Lung (tissue), 12 donors: Measurements from ENCODE around the gene GAMT. TPM values are rescaled to one million over a fixed set of nuclear protein-coding genes. Genes with fewer than 3 reads are reported as not detected.

Source experiments
- ATAC-seq: fragments of 200-7000 bp; cut with Tn5 transposase; one replicate; pipeline ENCODE4 v1.9.1; 2020; ENCODE audit warnings: moderate number of reproducible peaks; ENCODE audit not compliant: insufficient read depth, low FRiP score
- DNase-seq, 3 donors: peaks; one replicate each; pipeline ENCODE4 v3.0.0-alpha.2; 2013 to 2017
- H3K27ac ChIP-seq, 2 donors: one replicate each; pipeline ENCODE4 v1.5.1; 2013; ENCODE audit warnings: mild to moderate bottlenecking in 2 of 2, moderate library complexity in 2 of 2, control low read depth in 1 of 2, inconsistent platforms in 1 of 2, low read depth in 1 of 2, low read length in 1 of 2
- H3K27me3 ChIP-seq, 3 donors: one replicate each; pipeline ENCODE4 v1.5.1; 2013; ENCODE audit warnings: low read length in 2 of 3; ENCODE audit not compliant: control insufficient read depth in 3 of 3, insufficient read depth in 3 of 3
- H3K36me3 ChIP-seq, 4 donors: one replicate each; pipeline ENCODE4 v1.5.1; 2013; ENCODE audit warnings: low read length in 4 of 4, mild to moderate bottlenecking in 1 of 4, moderate library complexity in 1 of 4; ENCODE audit not compliant: control insufficient read depth in 4 of 4, insufficient read depth in 4 of 4
- H3K4me1 ChIP-seq, 5 donors: one replicate each; pipeline ENCODE4 v1.5.1; 2013; ENCODE audit warnings: low read length in 5 of 5, mild to moderate bottlenecking in 2 of 5, moderate library complexity in 1 of 5; ENCODE audit not compliant: control insufficient read depth in 5 of 5, insufficient read depth in 5 of 5
- H3K4me3 ChIP-seq: one replicate; pipeline ENCODE4 v1.5.1; 2013; ENCODE audit warnings: mild to moderate bottlenecking, control low read depth, moderate library complexity
- H3K9ac ChIP-seq, 2 donors: one replicate each; pipeline ENCODE4 v1.5.1; 2013; ENCODE audit warnings: low read length in 2 of 2, control low read depth in 1 of 2; ENCODE audit not compliant: insufficient read depth in 1 of 2
- H3K9me3 ChIP-seq, 4 donors: one replicate each; pipeline ENCODE4 v1.5.1; 2013; ENCODE audit warnings: low read length in 3 of 4, mild to moderate bottlenecking in 1 of 4, moderate library complexity in 1 of 4; ENCODE audit not compliant: control insufficient read depth in 4 of 4, insufficient read depth in 3 of 4
- WGBS, 2 donors: extraction: QIAGEN DNeasy Blood & Tissue Kit; methylation state at CpG; one replicate each; pipeline ENCODE4 v1.1.7; 2013; 5-methylcytosine and 5-hydroxymethylcytosine counted together
- polyA plus RNA-seq, 2 donors: library from polyadenylated mRNA; stranded (reverse); fragments of 200-250 nt; gene quantifications; one replicate each; pipeline ENCODE4 v1.2.1, GENCODE V29; 2013
- total RNA-seq, 2 donors: library from RNA; depleted of rRNA in 1 of 2; stranded (reverse); fragments of >200 nt in 1 of 2; gene quantifications; one replicate each; pipeline ENCODE4 v1.2.1, GENCODE V29; 2014 to 2021
- TF ChIP-seq, protein P1 (sequence below): IDR thresholded peaks from 2 replicates; pipeline ENCODE4 v1.5.1; 2012; ENCODE audit warnings: mild to moderate bottlenecking; ENCODE audit errors: control extremely low read depth, extremely low read depth
- donor health status: control.
- donor health status: control.
- donor health status: Bipolar disorder and iron deficiency.
- donor health status: healthy.
- donor health status: DM: yes; HTN: yes; CAD: no.

Gene GAMT
- total and polyA plus RNA-seq, 4 donors = 2.9 to 8.6 (median 7.3) TPM

DNA sequence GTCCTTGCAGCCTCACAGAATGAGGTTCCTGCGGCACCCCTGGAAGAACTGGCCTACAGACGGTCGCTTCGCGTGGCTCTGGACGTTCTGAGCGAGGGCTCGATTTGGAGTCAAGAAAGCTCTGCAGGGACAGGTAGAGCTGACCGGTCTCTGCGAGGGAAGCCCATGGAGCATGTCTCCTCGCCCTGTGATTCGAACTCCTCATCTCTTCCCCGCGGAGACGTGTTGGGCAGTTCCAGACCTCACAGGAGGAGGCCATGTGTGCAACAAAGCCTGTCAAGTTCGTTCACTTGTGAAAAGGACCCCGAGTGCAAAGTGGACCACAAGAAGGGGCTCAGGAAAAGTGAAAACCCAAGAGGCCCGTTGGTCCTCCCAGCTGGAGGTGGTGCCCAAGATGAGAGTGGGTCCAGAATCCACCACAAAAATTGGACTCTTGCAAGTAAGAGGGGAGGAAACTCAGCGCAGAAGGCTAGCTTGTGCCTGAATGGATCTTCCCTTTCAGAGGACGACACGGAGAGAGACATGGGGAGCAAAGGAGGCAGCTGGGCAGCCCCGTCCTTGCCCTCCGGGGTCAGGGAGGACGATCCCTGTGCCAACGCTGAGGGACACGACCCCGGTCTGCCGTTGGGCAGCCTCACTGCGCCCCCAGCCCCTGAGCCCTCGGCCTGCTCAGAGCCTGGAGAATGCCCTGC, 41.1 kb downstream of the GAMT start:
- Histone ChIP-seq H3K9ac (no peak overlapping the region), H3K36me3 (peaks cover 3 to 48% (median 41%) of the 10 kb centered on the region in 4 donors), H3K27ac (peak overlapping the region in 1 of 2 donors; percentile 79), H3K27me3 (no peaks in the 10 kb centered on the region), H3K4me1 (peaks cover 0 to 46% (median 17%) of the 10 kb centered on the region in 5 donors), H3K4me3 (no peak overlapping the region), H3K9me3 (no peaks in the 10 kb centered on the region)
- 84 to 92% methylated on average over 30 of the region's 30 CpGs for WGBS, 2 donors
- DNase-seq (no peak), ATAC-seq (no peak)
- TF ChIP-seq, protein P1, sequence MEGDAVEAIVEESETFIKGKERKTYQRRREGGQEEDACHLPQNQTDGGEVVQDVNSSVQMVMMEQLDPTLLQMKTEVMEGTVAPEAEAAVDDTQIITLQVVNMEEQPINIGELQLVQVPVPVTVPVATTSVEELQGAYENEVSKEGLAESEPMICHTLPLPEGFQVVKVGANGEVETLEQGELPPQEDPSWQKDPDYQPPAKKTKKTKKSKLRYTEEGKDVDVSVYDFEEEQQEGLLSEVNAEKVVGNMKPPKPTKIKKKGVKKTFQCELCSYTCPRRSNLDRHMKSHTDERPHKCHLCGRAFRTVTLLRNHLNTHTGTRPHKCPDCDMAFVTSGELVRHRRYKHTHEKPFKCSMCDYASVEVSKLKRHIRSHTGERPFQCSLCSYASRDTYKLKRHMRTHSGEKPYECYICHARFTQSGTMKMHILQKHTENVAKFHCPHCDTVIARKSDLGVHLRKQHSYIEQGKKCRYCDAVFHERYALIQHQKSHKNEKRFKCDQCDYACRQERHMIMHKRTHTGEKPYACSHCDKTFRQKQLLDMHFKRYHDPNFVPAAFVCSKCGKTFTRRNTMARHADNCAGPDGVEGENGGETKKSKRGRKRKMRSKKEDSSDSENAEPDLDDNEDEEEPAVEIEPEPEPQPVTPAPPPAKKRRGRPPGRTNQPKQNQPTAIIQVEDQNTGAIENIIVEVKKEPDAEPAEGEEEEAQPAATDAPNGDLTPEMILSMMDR = no peak

DNA sequence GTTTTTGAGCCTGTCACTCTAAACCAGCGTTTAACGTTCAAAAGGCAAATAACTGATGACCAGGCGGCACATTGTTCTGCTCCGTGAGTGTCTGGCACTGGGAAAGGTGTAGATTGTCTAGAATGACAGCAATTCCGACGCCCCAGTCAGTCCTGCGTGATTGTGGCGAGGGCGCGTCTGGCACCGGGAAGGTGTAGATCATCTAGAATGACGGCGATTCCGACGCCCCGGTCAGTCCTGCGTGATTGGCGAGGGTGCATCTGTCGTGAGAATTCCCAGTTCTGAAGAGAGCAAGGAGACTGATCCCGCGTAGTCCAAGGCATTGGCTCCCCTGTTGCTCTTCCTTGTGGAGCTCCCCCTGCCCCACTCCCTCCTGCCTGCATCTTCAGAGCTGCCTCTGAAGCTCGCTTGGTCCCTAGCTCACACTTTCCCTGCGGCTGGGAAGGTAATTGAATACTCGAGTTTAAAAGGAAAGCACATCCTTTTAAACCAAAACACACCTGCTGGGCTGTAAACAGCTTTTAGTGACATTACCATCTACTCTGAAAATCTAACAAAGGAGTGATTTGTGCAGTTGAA, 43.7 kb downstream of the GAMT start:
- WGBS, 2 donors = 90 to 93% methylated on average over 24 of the region's 24 CpGs
- no peak for ATAC-seq
- TF ChIP-seq, protein P1 = no peak
- Histone ChIP-seq H3K4me1 (peaks cover 0 to 49% (median 17%) of the 10 kb centered on the region in 5 donors), H3K27ac (no peak overlapping the region), H3K4me3 (no peak overlapping the region), H3K9me3 (no peaks in the 10 kb centered on the region), H3K27me3 (no peaks in the 10 kb centered on the region), H3K36me3 (peaks cover 0 to 34% (median 28%) of the 10 kb centered on the region in 4 donors), H3K9ac (no peak overlapping the region)
- no peak for DNase-seq

DNA sequence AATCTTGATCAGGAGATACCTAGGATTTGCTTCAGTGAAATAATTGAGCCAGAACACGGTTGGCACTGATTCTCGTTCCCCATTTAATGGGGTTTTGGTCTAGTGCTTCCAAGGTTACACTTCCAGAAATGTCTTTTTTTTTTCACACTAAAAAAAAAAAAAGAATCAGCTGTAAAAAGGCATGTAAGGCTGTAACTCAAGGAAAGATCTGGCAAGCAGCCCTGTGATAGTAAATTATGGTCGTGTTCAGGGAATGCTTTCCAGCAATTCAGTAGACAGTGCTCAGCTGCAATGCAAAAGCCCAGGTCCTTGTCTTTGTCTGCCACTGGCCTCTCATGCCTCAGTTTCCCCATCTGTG, 44.9 kb downstream of the GAMT start:
- no peak for ATAC-seq
- peak in 2 of 3 donors; percentile 73 to 79 for DNase-seq
- peak overlapping the region in 1 of 2 donors; percentile 52 for H3K9ac ChIP-seq
- H3K4me3 ChIP-seq = no peak overlapping the region
- 66 to 71% methylated on average over 3 of the region's 3 CpGs for WGBS, 2 donors
- peaks cover 0 to 27% (median 24%) of the 10 kb centered on the region in 4 donors for H3K36me3 ChIP-seq
- TF ChIP-seq, protein P1 = no peak
- no peaks in the 10 kb centered on the region for H3K27me3 ChIP-seq
- no peaks in the 10 kb centered on the region for H3K9me3 ChIP-seq
- H3K27ac ChIP-seq = no peak overlapping the region
- H3K4me1 ChIP-seq = peaks cover 0 to 38% (median 11%) of the 10 kb centered on the region in 5 donors
